GM23338 (cell line): ENCODE results near the gene SCP2. TPM values are rescaled to one million over a fixed set of nuclear protein-coding genes. Genes with fewer than 3 reads are reported as not detected.

Source experiments
- ATAC-seq: fragments of 200-7000 bp; cut with Tn5 transposase; 3 replicates; pipeline ENCODE4 v1.9.1; 2020
- DNase-seq: peaks from one replicate; pipeline ENCODE4 v3.0.0-alpha.2; 2015; ENCODE audit warnings: low spot score
- H2AFZ ChIP-seq: fragments of 200-600 bp; sonication (generic); 2 replicates; pipeline ENCODE4 v1.8.0; 2016; ENCODE audit warnings: antibody characterized with exemption, mild to moderate bottlenecking, moderate library complexity
- H3F3A ChIP-seq: fragments of 200-600 bp; sonication (generic); replicated peaks from 2 replicates; pipeline ENCODE4 v1.8.0; 2017; ENCODE audit warnings: antibody characterized with exemption, mixed run types, low read depth
- H3K27ac ChIP-seq: fragments of 200-600 bp; sonication (generic); 2 replicates; pipeline ENCODE4 v1.6.1; 2016; ENCODE audit warnings: low read depth
- H3K27me3 ChIP-seq: fragments of 200-600 bp; sonication (generic); 2 replicates; pipeline ENCODE4 v1.8.0; 2016; ENCODE audit warnings: mild to moderate bottlenecking, mixed run types, moderate library complexity; ENCODE audit not compliant: insufficient read depth
- H3K36me3 ChIP-seq: fragments of 200-600 bp; sonication (generic); 2 replicates; pipeline ENCODE4 v1.8.0; 2016; ENCODE audit warnings: mild to moderate bottlenecking; ENCODE audit not compliant: insufficient read depth
- H3K4me1 ChIP-seq: fragments of 200-600 bp; sonication (generic); 2 replicates; pipeline ENCODE4 v1.8.0; 2016; ENCODE audit warnings: mild to moderate bottlenecking, moderate library complexity; ENCODE audit not compliant: insufficient read depth
- H3K4me2 ChIP-seq: fragments of 200-600 bp; sonication (generic); 2 replicates; pipeline ENCODE4 v1.7.1; 2017; ENCODE audit warnings: mixed run types
- H3K4me3 ChIP-seq: fragments of 200-600 bp; sonication (generic); 2 replicates; pipeline ENCODE4 v1.6.1; 2016; ENCODE audit warnings: mixed run types
- H3K79me2 ChIP-seq: fragments of 200-600 bp; sonication (generic); replicated peaks from 2 replicates; pipeline ENCODE4 v1.8.0; 2017; ENCODE audit warnings: mild to moderate bottlenecking; ENCODE audit not compliant: insufficient read depth
- H3K9me2 ChIP-seq: fragments of 200-600 bp; sonication (generic); 2 replicates; pipeline ENCODE4 v1.8.0; 2017; ENCODE audit not compliant: insufficient read depth
- H4K20me1 ChIP-seq: fragments of 200-600 bp; sonication (generic); replicated peaks from 2 replicates; pipeline ENCODE4 v1.8.0; 2017; ENCODE audit warnings: mild to moderate bottlenecking; ENCODE audit not compliant: insufficient read depth
- H3K27ac Mint-ChIP-seq: 2 replicates; pipeline ENCODE4 v1.8.0; 2020; ENCODE audit warnings: inconsistent platforms, mild to moderate bottlenecking, moderate library complexity, mixed read lengths
- H3K27me3 Mint-ChIP-seq: 3 replicates; pipeline ENCODE4 v1.8.0; 2022; ENCODE audit warnings: low read depth, mild to moderate bottlenecking, moderate library complexity, mixed read lengths, inconsistent platforms; ENCODE audit not compliant: insufficient read depth, poor library complexity
- H3K36me3 Mint-ChIP-seq: 3 replicates; pipeline ENCODE4 v1.8.0; 2021; ENCODE audit warnings: low read depth, mild to moderate bottlenecking, inconsistent platforms, moderate library complexity, mixed read lengths
- H3K4me1 Mint-ChIP-seq: 3 replicates; pipeline ENCODE4 v1.8.0; 2020; ENCODE audit warnings: mild to moderate bottlenecking, inconsistent platforms, mixed read lengths
- H3K4me3 Mint-ChIP-seq: 3 replicates; pipeline ENCODE4 v1.8.0; 2021; ENCODE audit warnings: moderate library complexity, mild to moderate bottlenecking, inconsistent platforms, mixed read lengths
- H3K9me3 Mint-ChIP-seq: 3 replicates; pipeline ENCODE4 v1.8.0; 2020; ENCODE audit warnings: moderate library complexity, mild to moderate bottlenecking, inconsistent platforms, mixed read lengths
- CREB1 ChIP-seq: fragments of 250-450 bp; sonication (Bioruptor Pico); IDR thresholded peaks from 2 replicates; pipeline ENCODE4 v1.5.0; 2020; ENCODE audit warnings: low read depth, mild to moderate bottlenecking, moderate library complexity
- EZH2 ChIP-seq: fragments of 200-600 bp; sonication (generic); IDR thresholded peaks from one replicate; pipeline ENCODE4 v1.8.0; 2017; ENCODE audit warnings: antibody characterized with exemption, mild to moderate bottlenecking, low read depth; ENCODE audit not compliant: unreplicated experiment
- EZH2phosphoT487 ChIP-seq: fragments of 200-600 bp; sonication (generic); IDR thresholded peaks from one replicate; pipeline ENCODE4 v1.8.1; 2018; ENCODE audit warnings: antibody characterized with exemption; ENCODE audit not compliant: unreplicated experiment
- JUNB ChIP-seq: IDR thresholded peaks from one replicate; pipeline ENCODE4 v1.6.1; 2016; ENCODE audit warnings: antibody characterized with exemption; ENCODE audit not compliant: unreplicated experiment
- POLR2AphosphoS5 ChIP-seq: IDR thresholded peaks from 2 replicates; pipeline ENCODE4 v1.6.1; 2016; ENCODE audit warnings: antibody characterized with exemption, low read depth
- STAT1 ChIP-seq: IDR thresholded peaks from one replicate; pipeline ENCODE4 v1.6.1; 2016; ENCODE audit warnings: antibody characterized with exemption; ENCODE audit not compliant: unreplicated experiment
- ZNF331 ChIP-seq: fragments of 250-450 bp; sonication (Bioruptor Pico); IDR thresholded peaks from 2 replicates; pipeline ENCODE4 v1.5.0; 2020; ENCODE audit warnings: low read depth, mild to moderate bottlenecking, moderate library complexity
- polyA plus RNA-seq: library from polyadenylated mRNA; unstranded; fragments of >200 nt; fragmentation: Nextera tagmentation; extraction: Ambion mirVana; gene quantifications from 2 replicates; pipeline ENCODE4 v1.2.1, GENCODE V29; 2016
- total RNA-seq: library from RNA; depleted of rRNA; stranded (reverse); fragments of >200 nt; shearing (Covaris generic); gene quantifications from 2 replicates; pipeline ENCODE4 v1.2.3, GENCODE V29; 2014
- TF ChIP-seq, protein P1 (sequence below): IDR thresholded peaks from one replicate; pipeline ENCODE4 v1.6.1; 2018; ENCODE audit warnings: antibody characterized with exemption; ENCODE audit not compliant: unreplicated experiment
- TF ChIP-seq, protein P2 (sequence below), 2 experiments: fragments of 200-600 bp in 1 of 2; sonication (generic) in 1 of 2; conservative IDR thresholded peaks; 2 replicates each; pipeline versions ENCODE4 v1.5.1 to v1.6.1; 2016 to 2017; ENCODE audit warnings: antibody characterized with exemption in 2 of 2, low read depth in 2 of 2, mild to moderate bottlenecking in 2 of 2, moderate library complexity in 1 of 2

SCP2 gene
- total and polyA plus RNA-seq, 2 experiments from 2014 or later, result 66.3 to 116 TPM

DNA sequence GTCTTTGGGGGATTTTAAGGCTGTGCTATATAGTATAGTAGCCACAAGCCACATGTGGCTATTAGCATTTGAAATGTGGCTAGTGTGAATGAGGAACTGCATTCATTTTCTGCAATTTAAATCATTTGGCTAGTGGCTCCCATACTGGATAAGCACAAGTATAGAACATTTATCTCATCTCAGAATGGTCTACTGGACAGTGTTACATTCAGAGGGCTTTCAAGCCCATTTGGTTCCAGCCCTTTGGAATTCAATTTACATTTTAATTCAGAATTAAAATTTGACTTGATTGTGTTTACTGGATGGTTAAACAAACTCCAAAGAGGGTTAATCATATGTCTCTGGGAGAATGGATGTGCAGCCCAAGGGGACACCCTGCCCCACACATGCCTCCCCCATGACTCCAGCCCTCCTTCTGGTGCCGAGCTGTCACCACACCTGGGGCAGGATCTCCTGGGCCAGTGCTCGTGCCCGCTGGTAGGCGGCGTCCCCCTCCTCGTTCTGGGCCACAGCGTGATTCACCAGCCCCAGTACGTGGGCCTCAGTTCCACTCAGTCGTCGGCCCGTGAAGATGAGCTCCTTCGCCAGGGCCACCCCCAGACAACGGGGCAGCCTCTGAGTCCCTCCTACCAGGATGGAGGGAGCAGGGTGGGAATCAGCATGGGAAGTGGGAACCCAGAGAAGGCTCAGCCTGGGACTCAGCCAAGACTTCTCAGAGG lies 22.7 kb upstream of the SCP2 start:
- peaks cover 6% of the 10 kb centered on the region for H3K27me3 Mint-ChIP-seq
- Histone ChIP-seq H3K27me3 (no peaks in the 10 kb centered on the region), H3K4me1 (peaks cover 29% of the 10 kb centered on the region), H3K4me2 (0 out of 2 replicates have a peak overlapping the region, but pooled peaks have one; percentile 24), H3K36me3 (no peaks in the 10 kb centered on the region), H4K20me1 (no peaks in the 10 kb centered on the region), H3F3A (0 out of 2 replicates have a peak, but pooled peaks cover 3% of the 10 kb centered on the region), H3K9me2 (no peaks in the 10 kb centered on the region), H2AFZ (0 out of 2 replicates have a peak overlapping the region, but pooled peaks have one; percentile 8), H3K27ac (no peak overlapping the region), H3K79me2 (no peaks in the 10 kb centered on the region), H3K4me3 (no peak overlapping the region)
- peaks cover 30% of the 10 kb centered on the region for H3K4me1 Mint-ChIP-seq
- ATAC-seq (no peak; the same call in 2 of the 3 replicates), DNase-seq (no peak)
- no peaks in the 10 kb centered on the region for H3K9me3 Mint-ChIP-seq
- H3K36me3 Mint-ChIP-seq, result no peaks in the 10 kb centered on the region
- no peak overlapping the region for H3K4me3 Mint-ChIP-seq
- H3K27ac Mint-ChIP-seq, result no peak overlapping the region
- TF ChIP-seq EZH2, result no peak
- no peak for TF ChIP-seq ZNF331
- no peak for TF ChIP-seq EZH2phosphoT487
- TF ChIP-seq, protein P1, sequence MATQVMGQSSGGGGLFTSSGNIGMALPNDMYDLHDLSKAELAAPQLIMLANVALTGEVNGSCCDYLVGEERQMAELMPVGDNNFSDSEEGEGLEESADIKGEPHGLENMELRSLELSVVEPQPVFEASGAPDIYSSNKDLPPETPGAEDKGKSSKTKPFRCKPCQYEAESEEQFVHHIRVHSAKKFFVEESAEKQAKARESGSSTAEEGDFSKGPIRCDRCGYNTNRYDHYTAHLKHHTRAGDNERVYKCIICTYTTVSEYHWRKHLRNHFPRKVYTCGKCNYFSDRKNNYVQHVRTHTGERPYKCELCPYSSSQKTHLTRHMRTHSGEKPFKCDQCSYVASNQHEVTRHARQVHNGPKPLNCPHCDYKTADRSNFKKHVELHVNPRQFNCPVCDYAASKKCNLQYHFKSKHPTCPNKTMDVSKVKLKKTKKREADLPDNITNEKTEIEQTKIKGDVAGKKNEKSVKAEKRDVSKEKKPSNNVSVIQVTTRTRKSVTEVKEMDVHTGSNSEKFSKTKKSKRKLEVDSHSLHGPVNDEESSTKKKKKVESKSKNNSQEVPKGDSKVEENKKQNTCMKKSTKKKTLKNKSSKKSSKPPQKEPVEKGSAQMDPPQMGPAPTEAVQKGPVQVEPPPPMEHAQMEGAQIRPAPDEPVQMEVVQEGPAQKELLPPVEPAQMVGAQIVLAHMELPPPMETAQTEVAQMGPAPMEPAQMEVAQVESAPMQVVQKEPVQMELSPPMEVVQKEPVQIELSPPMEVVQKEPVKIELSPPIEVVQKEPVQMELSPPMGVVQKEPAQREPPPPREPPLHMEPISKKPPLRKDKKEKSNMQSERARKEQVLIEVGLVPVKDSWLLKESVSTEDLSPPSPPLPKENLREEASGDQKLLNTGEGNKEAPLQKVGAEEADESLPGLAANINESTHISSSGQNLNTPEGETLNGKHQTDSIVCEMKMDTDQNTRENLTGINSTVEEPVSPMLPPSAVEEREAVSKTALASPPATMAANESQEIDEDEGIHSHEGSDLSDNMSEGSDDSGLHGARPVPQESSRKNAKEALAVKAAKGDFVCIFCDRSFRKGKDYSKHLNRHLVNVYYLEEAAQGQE, result no peak
- TF ChIP-seq, protein P2, sequence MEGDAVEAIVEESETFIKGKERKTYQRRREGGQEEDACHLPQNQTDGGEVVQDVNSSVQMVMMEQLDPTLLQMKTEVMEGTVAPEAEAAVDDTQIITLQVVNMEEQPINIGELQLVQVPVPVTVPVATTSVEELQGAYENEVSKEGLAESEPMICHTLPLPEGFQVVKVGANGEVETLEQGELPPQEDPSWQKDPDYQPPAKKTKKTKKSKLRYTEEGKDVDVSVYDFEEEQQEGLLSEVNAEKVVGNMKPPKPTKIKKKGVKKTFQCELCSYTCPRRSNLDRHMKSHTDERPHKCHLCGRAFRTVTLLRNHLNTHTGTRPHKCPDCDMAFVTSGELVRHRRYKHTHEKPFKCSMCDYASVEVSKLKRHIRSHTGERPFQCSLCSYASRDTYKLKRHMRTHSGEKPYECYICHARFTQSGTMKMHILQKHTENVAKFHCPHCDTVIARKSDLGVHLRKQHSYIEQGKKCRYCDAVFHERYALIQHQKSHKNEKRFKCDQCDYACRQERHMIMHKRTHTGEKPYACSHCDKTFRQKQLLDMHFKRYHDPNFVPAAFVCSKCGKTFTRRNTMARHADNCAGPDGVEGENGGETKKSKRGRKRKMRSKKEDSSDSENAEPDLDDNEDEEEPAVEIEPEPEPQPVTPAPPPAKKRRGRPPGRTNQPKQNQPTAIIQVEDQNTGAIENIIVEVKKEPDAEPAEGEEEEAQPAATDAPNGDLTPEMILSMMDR (conservative IDR thresholded peaks at IDR 0.05; ENCODE audit: low read depth in 2 of 2), result no peak
- no peak for TF ChIP-seq CREB1 (CRISPR knock-in tag)
- TF ChIP-seq POLR2AphosphoS5, result no peak
- no peak for TF ChIP-seq JUNB
- TF ChIP-seq STAT1, result no peak
